SK-N-SH treated with all-trans-retinoic acid at 6 μM for 48 hours (cell line): ENCODE results near the gene URI1.

ENCODE experiments used
- CREB5 ChIP-seq: fragments of 250-450 bp; sonication (Bioruptor Pico); IDR thresholded peaks from 2 replicates; pipeline ENCODE4 v1.5.1; 2020; ENCODE audit warnings: low read depth, mild to moderate bottlenecking, moderate library complexity
- OSR1 ChIP-seq: fragments of 250-450 bp; sonication (Bioruptor Pico); IDR thresholded peaks from 2 replicates; pipeline ENCODE4 v1.8.0; 2022; ENCODE audit warnings: moderate library complexity, mild to moderate bottlenecking, inconsistent platforms
- RARB ChIP-seq: fragments of 250-450 bp; sonication (Bioruptor Pico); IDR thresholded peaks from 2 replicates; pipeline ENCODE4 v1.8.0; 2021; ENCODE audit warnings: mild to moderate bottlenecking, moderate library complexity
- SNAI2 ChIP-seq: fragments of 250-450 bp; sonication (Bioruptor Pico); IDR thresholded peaks from 2 replicates; pipeline ENCODE4 v1.5.0; 2020; ENCODE audit warnings: mild to moderate bottlenecking, moderate library complexity
- ZFP30 ChIP-seq: fragments of 450-650 bp; formaldehyde crosslinking; IDR thresholded peaks from 2 replicates; pipeline ENCODE4 v1.5.0; 2022; ENCODE audit warnings: mild to moderate bottlenecking, moderate library complexity

DNA sequence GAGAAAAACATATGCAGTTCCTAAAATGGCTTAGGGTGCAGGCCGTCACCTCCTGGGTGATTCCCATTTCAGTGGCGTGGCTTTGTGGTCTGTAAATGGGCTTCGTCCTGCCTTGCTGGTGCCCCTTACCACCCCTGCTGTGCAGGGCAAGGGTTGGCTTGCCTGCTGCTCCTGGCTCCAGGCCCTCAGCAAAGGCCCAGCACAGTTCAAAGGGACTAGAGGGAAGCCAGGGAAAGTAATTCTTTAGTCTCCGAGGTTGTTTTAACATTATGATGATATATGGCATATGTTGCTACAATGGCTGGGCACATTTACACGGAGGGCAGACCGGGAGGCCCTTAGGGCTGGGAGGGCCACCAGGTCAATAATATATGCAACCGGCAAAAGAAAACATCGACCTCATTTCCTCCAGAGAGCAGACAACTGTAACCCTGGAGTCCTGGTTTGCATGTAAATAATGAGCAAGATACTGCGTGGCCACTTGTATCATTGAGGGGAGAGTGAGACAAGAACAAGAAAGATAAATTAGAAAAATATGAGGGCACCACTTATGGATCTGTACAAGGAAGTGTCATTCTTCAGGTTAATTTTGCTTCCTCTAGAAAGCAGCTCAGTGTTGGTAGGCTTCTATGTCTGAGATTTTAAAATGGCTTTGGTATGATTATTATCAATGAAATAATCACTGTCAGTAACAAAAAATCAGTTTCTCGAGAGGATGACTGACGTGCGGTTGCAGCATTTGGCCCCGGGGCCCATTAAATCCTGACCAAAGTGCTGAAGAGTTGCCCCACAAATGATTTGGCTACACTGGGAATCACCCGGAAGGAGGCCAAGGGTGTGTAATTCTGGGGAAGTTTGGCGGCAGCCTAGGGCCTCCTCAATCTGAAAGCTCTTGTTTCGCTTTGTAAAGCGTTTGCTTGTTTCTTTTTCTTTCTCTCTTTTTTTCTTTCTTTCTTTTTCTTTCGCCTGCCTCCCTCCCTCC, 32.8 kb upstream of the URI1 start:
- no peak for TF ChIP-seq RARB (CRISPR knock-in tag)
- TF ChIP-seq CREB5 = no peak
- no peak for TF ChIP-seq ZFP30
- no peak for TF ChIP-seq OSR1
- no peak for TF ChIP-seq SNAI2 (CRISPR knock-in tag)
